Stimulated activated naive B cell treated with anti-CD40 and anti-IgM and Interleukin-4, amounts not matched to agents 10 μg/mL and 1 μg/mL and 100 μg/mL, for 72 hours (primary cell): Measurements from ENCODE around the gene RPLP1.

Experiments
- ATAC-seq, 2 donors: fragments of 150-1000 bp; cut with Tn5 transposase; replicated peaks; 2 replicates each; pipeline ENCODE4 v1.10.0; 2021; ENCODE audit warnings: moderate library complexity in 1 of 2
- DNase-seq: peaks from one replicate; pipeline ENCODE4 v3.0.0; 2021
- H3K27ac Mint-ChIP-seq: one replicate; pipeline ENCODE4 v1.8.0; 2022; ENCODE audit warnings: mild to moderate bottlenecking, mixed read lengths
- H3K27me3 Mint-ChIP-seq, 2 donors: one replicate each; pipeline ENCODE4 v1.8.0; 2022; ENCODE audit warnings: mixed read lengths in 2 of 2
- H3K36me3 Mint-ChIP-seq, 2 donors: one replicate each; pipeline ENCODE4 v1.8.0; 2022; ENCODE audit warnings: mixed read lengths in 2 of 2, mild to moderate bottlenecking in 1 of 2
- H3K4me1 Mint-ChIP-seq, 2 donors: one replicate each; pipeline ENCODE4 v1.8.0; 2022; ENCODE audit warnings: mixed read lengths in 2 of 2, mild to moderate bottlenecking in 1 of 2
- H3K4me3 Mint-ChIP-seq, 2 donors: one replicate each; pipeline ENCODE4 v1.8.0; 2022; ENCODE audit warnings: mild to moderate bottlenecking in 2 of 2, mixed read lengths in 2 of 2, moderate library complexity in 1 of 2
- H3K9me3 Mint-ChIP-seq, 2 donors: one replicate each; pipeline ENCODE4 v1.8.0; 2022; ENCODE audit warnings: mixed read lengths in 2 of 2, mild to moderate bottlenecking in 1 of 2

RPLP1 gene

DNA sequence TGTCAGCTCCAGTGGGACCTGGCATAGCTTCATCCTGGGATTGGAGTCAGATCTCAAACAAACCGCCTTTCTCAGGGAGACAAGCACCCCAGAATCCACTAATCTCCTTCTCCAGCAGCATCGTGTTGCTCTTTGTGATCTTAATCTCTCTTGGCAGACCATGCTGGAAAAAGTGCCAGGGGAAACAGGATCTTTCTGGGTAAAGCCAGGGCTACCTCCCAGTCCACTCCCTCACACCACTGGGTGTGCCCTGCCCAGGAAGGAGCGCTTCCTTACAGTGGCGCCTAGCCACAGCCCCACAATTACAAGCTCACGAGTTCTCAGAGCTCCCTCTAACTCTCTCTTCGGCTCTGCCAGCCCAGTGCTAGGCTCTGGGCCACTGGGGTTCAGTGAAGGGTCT lies 32.2 kb downstream of the RPLP1 start:
- Mint-ChIP-seq H3K27me3 (peaks cover 17 to 22% of the 10 kb centered on the region in 2 donors), H3K4me3 (no peak overlapping the region), H3K27ac (no peak overlapping the region), H3K4me1 (no peaks in the 10 kb centered on the region), H3K9me3 (peaks cover 3 to 7% of the 10 kb centered on the region in 2 donors), H3K36me3 (peaks cover 2 to 3% of the 10 kb centered on the region in 2 donors)
- ATAC-seq (no peak), DNase-seq (no peak)

DNA sequence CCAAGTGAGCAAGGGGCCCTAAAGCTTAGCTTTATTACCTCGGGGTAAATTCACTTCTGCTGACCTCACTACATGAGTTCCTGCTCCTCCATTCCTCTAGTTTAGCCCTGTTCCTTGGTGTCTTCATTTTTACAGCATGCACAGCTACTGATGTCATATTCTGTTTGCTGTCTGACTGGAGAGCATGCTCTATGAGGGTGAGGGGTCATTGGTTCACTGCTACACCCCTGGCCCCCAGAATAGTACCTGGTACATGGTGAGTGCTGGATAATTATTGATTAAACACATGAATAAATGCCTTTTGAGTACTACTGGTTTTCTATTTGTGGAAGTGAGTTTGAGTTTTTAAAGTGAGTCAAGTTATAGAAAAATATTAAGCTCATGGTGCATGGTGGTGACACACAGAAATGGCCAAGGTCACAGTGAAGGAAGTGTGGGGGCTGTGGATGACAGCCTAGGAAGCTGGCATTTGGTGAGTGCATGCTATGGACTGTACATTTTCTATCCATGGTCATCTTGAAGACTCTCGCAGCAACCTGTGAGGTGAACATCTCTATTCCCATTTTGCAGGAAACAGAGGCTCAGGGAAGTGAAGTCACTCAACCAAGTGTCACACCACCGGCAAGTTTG lies 34.0 kb downstream of the RPLP1 start:
- Mint-ChIP-seq H3K27ac (no peak overlapping the region), H3K9me3 (peaks cover 2 to 7% of the 10 kb centered on the region in 2 donors), H3K36me3 (peaks cover 2 to 3% of the 10 kb centered on the region in 2 donors), H3K27me3 (peaks cover 26 to 31% of the 10 kb centered on the region in 2 donors), H3K4me1 (no peaks in the 10 kb centered on the region), H3K4me3 (no peak overlapping the region)
- ATAC-seq: no peak
- no peak for DNase-seq

DNA sequence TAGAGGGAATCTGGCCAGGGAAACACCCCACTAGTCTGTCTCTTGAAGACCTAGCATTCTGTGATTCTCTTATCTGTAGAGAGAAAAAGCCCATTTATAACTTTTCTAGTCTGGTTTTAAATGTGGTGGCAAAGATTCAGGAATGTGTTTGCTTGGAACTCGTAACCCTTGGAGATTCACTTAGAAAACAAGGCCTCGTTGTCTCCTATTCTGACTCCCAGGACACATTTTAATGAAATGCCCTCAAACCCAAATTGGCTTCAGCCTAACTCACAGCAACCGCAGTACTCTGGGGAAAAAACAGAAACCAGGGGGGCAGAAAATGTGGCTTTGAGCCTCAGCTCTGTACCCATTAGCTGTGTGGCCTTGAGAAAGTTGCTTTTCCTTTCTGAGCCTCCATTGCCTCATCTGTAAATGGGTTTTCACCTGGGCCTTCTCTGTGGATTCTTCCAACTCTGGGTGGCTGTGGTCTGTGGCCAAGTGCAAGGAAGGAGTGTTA lies 36.5 kb downstream of the RPLP1 start:
- Mint-ChIP-seq H3K9me3 (peaks cover 4 to 7% of the 10 kb centered on the region in 2 donors), H3K27ac (no peak overlapping the region), H3K36me3 (peaks cover 2 to 3% of the 10 kb centered on the region in 2 donors), H3K4me1 (no peaks in the 10 kb centered on the region), H3K27me3 (peaks cover 21 to 28% of the 10 kb centered on the region in 2 donors), H3K4me3 (no peak overlapping the region)
- DNase-seq: no peak
- no peak for ATAC-seq

DNA sequence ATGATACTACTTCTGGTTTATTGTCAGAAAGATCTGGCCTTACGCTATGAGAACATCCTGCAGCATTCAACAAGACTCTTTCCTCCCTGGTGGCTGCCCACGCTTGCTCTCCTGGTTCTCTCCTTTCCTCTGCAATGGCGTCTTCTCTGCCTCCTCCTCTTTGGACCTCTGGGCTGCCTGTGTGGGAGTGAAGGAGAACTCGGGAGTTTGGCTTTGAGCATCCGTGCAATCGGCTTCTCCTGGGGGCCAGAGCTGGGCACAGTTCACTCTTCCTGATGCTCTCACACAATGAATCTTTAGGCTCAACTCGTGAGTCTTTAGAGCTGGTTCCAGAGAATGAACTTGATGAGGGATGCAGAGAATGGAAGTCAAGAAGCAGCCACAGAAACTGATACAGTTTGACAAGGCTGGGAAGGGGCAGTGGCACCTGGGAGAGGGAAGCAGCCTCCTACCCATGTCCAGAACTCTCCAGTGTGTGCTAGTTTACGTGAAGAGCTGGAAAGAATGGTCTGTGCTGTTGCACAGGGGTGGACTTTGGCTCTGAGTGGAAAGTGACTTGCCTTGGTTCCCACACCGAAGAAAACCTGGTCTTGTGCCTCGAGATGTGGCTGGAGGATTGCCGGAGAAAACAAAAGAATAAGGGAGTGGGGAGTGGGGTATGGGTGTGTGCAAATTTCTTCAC lies 37.9 kb downstream of the RPLP1 start:
- H3K4me1 Mint-ChIP-seq: no peaks in the 10 kb centered on the region
- H3K27ac Mint-ChIP-seq: no peak overlapping the region
- DNase-seq: no peak
- peaks cover 3 to 4% of the 10 kb centered on the region in 2 donors for H3K9me3 Mint-ChIP-seq
- H3K27me3 Mint-ChIP-seq: peaks cover 12 to 18% of the 10 kb centered on the region in 2 donors
- peaks cover 2 to 3% of the 10 kb centered on the region in 2 donors for H3K36me3 Mint-ChIP-seq
- H3K4me3 Mint-ChIP-seq: no peak overlapping the region
- no peak for ATAC-seq

DNA sequence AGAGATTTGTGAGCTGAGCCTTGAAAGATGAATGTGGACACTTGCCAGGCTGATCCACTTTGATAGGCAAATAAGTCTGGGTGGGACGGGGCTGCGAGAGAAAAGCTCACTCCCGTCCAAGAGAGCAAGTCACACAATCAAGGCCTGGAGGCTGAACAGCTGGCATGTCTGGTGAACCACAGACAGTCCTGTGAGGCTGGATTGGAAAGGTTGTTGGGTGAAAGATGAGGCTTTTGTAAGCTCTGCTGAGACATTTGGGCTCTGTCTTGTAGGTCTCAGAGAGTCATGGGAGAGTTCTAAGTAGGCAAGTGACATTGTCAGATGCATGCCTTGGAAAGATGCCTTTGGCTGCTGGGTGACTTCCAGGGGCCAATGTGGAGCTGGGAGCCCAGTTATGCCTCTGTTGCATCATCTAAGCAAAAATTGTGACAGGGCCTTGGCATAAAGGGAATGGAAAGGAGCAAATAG lies 38.5 kb downstream of the RPLP1 start:
- no peaks in the 10 kb centered on the region for H3K4me1 Mint-ChIP-seq
- H3K27ac Mint-ChIP-seq: no peak overlapping the region
- peaks cover 12 to 14% of the 10 kb centered on the region in 2 donors for H3K27me3 Mint-ChIP-seq
- H3K9me3 Mint-ChIP-seq: peaks cover 0 to 2% of the 10 kb centered on the region in 2 donors
- DNase-seq: no peak
- no peak overlapping the region for H3K4me3 Mint-ChIP-seq
- no peaks in the 10 kb centered on the region for H3K36me3 Mint-ChIP-seq
- no peak for ATAC-seq

DNA sequence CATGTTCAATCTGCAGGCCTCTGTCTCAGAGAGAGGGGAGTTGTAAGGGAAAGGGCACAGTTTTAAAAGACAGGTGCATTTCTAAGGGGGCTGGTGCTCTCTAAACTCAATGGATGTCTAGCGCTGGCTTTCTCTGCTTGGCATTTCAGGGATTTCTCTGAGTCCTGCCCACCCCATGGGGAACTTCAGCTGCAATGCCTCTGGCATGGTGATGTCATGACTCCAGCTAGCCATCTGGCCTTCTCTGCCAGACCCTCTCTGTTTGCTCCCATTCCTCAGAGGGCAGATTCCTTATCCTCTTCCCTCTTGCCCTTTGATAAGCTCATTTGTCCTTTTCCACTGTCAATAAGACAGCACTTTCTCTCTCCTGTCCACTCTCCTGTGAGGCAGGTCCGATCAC lies 40.8 kb downstream of the RPLP1 start:
- Mint-ChIP-seq H3K27me3 (peaks cover 10 to 21% of the 10 kb centered on the region in 2 donors), H3K4me1 (no peaks in the 10 kb centered on the region), H3K9me3 (peaks cover 0 to 2% of the 10 kb centered on the region in 2 donors), H3K36me3 (no peaks in the 10 kb centered on the region), H3K27ac (no peak overlapping the region), H3K4me3 (no peak overlapping the region)
- ATAC-seq (no peak), DNase-seq (no peak)

DNA sequence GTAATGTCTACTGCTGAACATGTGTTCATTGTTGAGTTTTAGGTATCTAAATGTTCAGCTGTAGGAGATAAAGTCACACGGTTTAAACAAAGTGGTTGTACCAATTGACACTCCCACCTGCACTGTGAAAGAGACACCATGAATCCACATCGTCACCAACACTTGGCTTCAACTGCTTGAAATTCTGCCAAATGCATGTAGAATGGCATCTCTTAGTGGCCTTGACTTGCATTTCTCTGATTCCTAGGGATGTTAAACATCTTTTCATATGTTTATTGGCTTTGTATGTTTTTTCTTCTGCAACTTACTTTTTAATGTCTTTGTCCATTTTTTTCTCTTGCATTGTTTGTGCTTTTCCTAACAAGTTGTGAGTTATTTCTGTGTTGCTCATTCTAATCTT lies 43.4 kb downstream of the RPLP1 start:
- no peak overlapping the region for H3K4me3 Mint-ChIP-seq
- H3K9me3 Mint-ChIP-seq: peaks cover 0 to 2% of the 10 kb centered on the region in 2 donors
- no peaks in the 10 kb centered on the region for H3K36me3 Mint-ChIP-seq
- DNase-seq (no peak), ATAC-seq (no peak)
- H3K4me1 Mint-ChIP-seq: no peaks in the 10 kb centered on the region
- H3K27me3 Mint-ChIP-seq: peaks cover 0 to 27% of the 10 kb centered on the region in 2 donors
- H3K27ac Mint-ChIP-seq: no peak overlapping the region

DNA sequence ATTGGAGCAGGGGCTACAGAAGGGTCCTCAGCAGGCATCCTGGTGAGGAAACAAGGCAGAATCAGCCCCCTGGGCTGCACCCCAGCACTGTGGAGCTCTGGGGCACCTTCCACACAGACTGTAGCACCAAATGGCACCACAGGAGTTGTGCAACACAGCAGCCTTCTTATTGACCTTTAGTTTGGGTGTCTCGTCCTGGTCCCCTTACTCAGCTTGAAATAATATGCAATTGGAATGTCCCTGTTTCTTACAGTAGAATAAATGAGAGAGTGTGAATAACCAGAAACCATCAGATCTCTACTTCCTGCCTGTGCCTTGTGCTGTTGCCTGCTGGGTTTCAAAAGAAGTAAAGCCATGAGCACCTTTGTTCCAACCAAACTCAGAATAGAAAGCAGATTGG lies 44.5 kb downstream of the RPLP1 start:
- H3K4me3 Mint-ChIP-seq: no peak overlapping the region
- ATAC-seq (no peak), DNase-seq (no peak)
- H3K4me1 Mint-ChIP-seq: no peaks in the 10 kb centered on the region
- peaks cover 0 to 27% of the 10 kb centered on the region in 2 donors for H3K27me3 Mint-ChIP-seq
- H3K27ac Mint-ChIP-seq: no peak overlapping the region
- no peaks in the 10 kb centered on the region for H3K36me3 Mint-ChIP-seq
- no peaks in the 10 kb centered on the region for H3K9me3 Mint-ChIP-seq

DNA sequence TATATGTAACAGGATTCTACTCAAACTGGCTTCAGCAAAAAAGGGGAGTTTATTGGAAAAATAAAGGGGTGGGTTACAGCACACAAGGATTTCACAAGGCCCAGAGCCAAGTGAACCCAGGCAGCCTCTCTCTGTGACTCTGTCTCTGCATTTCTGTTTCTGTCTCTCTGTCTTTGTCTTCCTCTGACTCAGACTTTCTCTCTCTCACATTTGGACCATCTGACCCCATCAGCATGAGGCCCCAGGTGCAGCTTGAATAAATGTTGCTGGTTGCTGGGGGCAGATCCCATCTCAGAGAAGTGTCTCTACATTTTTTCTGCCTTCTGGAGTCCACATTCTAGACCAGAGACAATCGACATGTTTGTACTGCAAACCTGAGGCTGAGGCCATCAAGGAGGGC lies 45.0 kb downstream of the RPLP1 start:
- H3K4me1 Mint-ChIP-seq: no peaks in the 10 kb centered on the region
- H3K27ac Mint-ChIP-seq: no peak overlapping the region
- H3K36me3 Mint-ChIP-seq: no peaks in the 10 kb centered on the region
- H3K4me3 Mint-ChIP-seq: no peak overlapping the region
- ATAC-seq: no peak
- no peaks in the 10 kb centered on the region for H3K9me3 Mint-ChIP-seq
- peaks cover 0 to 27% of the 10 kb centered on the region in 2 donors for H3K27me3 Mint-ChIP-seq
- no peak for DNase-seq

DNA sequence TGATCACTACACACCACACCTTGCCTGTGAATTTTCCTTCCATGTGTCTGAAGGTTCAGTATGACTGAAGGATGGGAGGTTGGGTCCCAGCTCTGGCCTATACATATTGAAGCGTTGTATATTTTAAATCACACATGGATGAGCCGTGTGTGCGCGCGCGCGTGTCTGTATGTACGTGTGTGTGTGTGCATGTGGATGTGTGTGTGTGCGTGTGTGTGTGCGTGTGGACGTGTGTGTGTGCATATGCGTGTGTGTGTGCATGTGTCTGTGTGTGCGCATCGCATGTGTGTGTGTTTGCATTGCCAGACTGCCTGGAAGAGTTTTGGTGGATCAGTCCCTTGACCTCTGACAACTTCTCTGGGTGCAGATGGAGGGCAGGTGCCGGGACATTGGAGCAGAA lies 45.7 kb downstream of the RPLP1 start:
- no peaks in the 10 kb centered on the region for H3K4me1 Mint-ChIP-seq
- H3K36me3 Mint-ChIP-seq: no peaks in the 10 kb centered on the region
- H3K27me3 Mint-ChIP-seq: peaks cover 0 to 27% of the 10 kb centered on the region in 2 donors
- ATAC-seq: no peak
- no peak for DNase-seq
- no peaks in the 10 kb centered on the region for H3K9me3 Mint-ChIP-seq
- H3K27ac Mint-ChIP-seq: no peak overlapping the region
- H3K4me3 Mint-ChIP-seq: no peak overlapping the region

DNA sequence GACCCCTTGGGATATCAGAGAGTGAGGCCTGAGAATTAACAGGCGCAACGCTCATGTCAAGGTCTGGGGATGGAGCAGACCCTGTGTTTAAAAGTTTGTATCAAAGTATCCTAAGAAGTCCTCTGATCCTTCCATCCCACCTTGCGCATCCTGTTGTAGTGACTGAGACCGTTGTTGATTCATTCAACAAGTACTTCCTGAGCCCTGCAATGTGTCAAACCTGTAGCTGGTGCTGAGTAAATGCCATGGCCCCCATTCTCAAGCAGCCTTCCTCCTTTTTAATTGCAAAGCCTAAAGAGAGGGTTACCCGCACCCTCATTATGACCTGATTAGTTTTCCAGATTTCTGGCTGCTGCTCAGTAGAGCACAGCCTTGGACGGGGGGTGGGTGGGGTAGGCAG lies 46.4 kb downstream of the RPLP1 start:
- Mint-ChIP-seq H3K27me3 (peaks cover 0 to 27% of the 10 kb centered on the region in 2 donors), H3K4me1 (no peaks in the 10 kb centered on the region), H3K4me3 (no peak overlapping the region), H3K36me3 (no peaks in the 10 kb centered on the region), H3K9me3 (no peaks in the 10 kb centered on the region), H3K27ac (no peak overlapping the region)
- ATAC-seq (no peak), DNase-seq (no peak)

DNA sequence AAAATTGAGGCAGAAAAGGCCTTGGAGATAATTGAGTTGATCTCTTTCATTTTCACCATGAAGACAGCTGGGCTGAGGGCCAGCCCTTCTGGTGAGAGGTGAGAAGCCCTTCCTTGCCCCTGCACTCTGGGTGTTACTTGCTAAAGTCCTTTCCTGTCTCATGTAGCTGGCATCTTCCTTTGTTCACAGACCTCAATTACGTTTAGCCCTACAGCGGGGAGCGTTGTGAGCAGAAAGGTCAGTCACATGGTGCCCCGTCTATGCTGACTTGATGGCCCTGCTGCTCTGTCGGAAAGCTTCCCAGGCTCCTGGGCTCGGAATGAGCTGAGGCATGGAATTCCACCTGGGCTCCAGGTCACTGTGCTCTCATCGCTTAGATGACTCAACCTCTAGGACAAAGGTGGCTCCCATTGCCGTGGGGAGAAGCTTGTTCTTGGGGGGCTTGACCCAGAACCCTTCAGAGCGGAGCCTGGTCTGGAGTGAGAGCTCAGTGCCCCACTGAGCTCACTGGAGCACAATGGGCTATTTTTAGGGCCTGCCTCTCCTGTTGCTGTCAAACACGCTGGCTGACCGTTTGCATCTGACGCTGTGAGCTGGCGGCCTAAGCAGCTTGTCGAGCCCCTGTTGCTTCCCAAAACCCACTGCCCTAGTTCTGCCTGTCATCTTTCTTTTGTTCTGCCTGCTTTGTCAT lies 47.0 kb downstream of the RPLP1 start:
- ATAC-seq: no peak
- Mint-ChIP-seq H3K27me3 (peaks cover 4 to 27% of the 10 kb centered on the region in 2 donors), H3K36me3 (no peaks in the 10 kb centered on the region), H3K9me3 (no peaks in the 10 kb centered on the region), H3K27ac (no peak overlapping the region), H3K4me3 (no peak overlapping the region), H3K4me1 (peaks cover 0 to 6% of the 10 kb centered on the region in 2 donors)
- no peak for DNase-seq

DNA sequence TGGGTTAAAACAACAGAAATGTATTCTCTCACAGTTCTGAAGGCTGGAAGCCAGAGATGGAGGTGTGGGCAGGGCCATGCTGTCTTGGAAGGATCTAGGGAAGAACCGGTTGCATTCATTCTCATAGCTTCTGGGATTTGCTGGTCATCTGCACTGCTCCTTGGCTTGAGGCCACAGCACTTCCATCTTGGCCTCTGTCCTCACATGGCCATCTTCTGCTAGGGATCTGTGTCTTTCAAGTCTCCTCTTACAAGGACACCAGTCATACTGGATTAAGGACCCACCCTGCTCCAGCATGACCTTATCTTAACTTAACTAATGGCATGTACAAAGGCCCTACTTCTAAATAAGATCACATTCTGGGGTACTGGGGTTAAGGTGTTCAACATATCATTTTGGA lies 47.7 kb downstream of the RPLP1 start:
- H3K9me3 Mint-ChIP-seq: no peaks in the 10 kb centered on the region
- H3K27ac Mint-ChIP-seq: no peak overlapping the region
- ATAC-seq (no peak), DNase-seq (no peak)
- peaks cover 0 to 7% of the 10 kb centered on the region in 2 donors for H3K4me1 Mint-ChIP-seq
- no peak overlapping the region for H3K4me3 Mint-ChIP-seq
- H3K36me3 Mint-ChIP-seq: no peaks in the 10 kb centered on the region
- peaks cover 5 to 27% of the 10 kb centered on the region in 2 donors for H3K27me3 Mint-ChIP-seq

DNA sequence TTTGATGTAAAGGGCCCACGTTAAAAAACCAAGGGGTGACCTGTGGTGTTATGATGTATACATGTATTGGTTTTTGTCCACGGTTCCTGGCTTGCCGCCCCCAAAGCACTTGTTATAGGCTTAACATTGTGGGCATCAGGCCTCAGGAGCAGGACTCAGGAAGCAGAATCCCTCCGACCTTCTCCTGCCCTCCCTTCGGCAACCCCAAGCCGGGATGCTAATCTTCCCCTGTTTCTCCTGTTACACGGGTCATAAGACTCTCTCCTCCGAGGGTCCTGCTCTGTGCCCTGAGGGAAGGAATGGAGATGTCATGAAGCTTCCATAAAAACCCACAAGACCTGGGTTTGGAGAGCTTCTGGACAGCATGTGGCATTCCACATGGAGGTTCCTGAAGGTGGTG lies 48.8 kb downstream of the RPLP1 start:
- H3K4me1 Mint-ChIP-seq: peaks cover 0 to 7% of the 10 kb centered on the region in 2 donors
- H3K27ac Mint-ChIP-seq: no peak overlapping the region
- H3K9me3 Mint-ChIP-seq: no peaks in the 10 kb centered on the region
- ATAC-seq (no peak), DNase-seq (no peak)
- H3K27me3 Mint-ChIP-seq: peaks cover 10 to 34% of the 10 kb centered on the region in 2 donors
- H3K36me3 Mint-ChIP-seq: no peaks in the 10 kb centered on the region
- no peak overlapping the region for H3K4me3 Mint-ChIP-seq
